GM13977 (cell line): Measurements from ENCODE around the gene MGMT.

Experiments used
- DNase-seq: peaks from one replicate; pipeline ENCODE4 v3.0.0; 2012; ENCODE audit warnings: low spot score
- in situ Hi-C: fragments of 300-500 bp; cut with MboI; formaldehyde crosslinking; loops from one replicate; pipeline ENCODE4 v1.12.0; 2022; ENCODE audit warnings: low sequenced_read_pairs, low pct_unique_long_range_greater_than_20kb, mixed read lengths, inconsistent platforms; ENCODE audit not compliant: unreplicated experiment
- TF ChIP-seq, protein P1 (sequence below): IDR thresholded peaks from 2 replicates; pipeline ENCODE4 v1.5.1; 2012; ENCODE audit warnings: mild to moderate bottlenecking, control low read depth; ENCODE audit not compliant: insufficient read depth; ENCODE audit errors: extremely low read depth, missing control alignments

MGMT gene

DNA sequence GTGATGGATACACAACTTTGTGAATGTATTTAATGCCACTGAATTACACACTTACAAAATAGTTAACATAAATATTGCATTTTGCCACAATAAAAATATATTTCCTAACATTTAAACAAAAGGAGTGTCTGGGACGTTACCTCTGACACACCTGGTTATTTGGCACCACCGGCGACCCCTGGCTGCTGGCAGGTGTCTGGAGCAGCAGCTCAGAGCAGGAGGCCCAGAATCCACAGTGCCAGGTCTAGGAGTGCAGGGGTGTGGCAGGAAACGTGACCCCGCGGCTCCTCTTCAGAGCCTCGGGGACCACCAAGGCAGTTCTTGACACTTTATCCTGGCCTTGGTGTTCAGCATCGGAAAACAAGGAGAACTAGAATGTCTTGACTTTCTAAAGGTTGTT lies 46.3 kb downstream of the MGMT start:
- TF ChIP-seq, protein P1, sequence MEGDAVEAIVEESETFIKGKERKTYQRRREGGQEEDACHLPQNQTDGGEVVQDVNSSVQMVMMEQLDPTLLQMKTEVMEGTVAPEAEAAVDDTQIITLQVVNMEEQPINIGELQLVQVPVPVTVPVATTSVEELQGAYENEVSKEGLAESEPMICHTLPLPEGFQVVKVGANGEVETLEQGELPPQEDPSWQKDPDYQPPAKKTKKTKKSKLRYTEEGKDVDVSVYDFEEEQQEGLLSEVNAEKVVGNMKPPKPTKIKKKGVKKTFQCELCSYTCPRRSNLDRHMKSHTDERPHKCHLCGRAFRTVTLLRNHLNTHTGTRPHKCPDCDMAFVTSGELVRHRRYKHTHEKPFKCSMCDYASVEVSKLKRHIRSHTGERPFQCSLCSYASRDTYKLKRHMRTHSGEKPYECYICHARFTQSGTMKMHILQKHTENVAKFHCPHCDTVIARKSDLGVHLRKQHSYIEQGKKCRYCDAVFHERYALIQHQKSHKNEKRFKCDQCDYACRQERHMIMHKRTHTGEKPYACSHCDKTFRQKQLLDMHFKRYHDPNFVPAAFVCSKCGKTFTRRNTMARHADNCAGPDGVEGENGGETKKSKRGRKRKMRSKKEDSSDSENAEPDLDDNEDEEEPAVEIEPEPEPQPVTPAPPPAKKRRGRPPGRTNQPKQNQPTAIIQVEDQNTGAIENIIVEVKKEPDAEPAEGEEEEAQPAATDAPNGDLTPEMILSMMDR, result no peak
- no peak for DNase-seq
- in situ Hi-C loops, result no loop called here

DNA sequence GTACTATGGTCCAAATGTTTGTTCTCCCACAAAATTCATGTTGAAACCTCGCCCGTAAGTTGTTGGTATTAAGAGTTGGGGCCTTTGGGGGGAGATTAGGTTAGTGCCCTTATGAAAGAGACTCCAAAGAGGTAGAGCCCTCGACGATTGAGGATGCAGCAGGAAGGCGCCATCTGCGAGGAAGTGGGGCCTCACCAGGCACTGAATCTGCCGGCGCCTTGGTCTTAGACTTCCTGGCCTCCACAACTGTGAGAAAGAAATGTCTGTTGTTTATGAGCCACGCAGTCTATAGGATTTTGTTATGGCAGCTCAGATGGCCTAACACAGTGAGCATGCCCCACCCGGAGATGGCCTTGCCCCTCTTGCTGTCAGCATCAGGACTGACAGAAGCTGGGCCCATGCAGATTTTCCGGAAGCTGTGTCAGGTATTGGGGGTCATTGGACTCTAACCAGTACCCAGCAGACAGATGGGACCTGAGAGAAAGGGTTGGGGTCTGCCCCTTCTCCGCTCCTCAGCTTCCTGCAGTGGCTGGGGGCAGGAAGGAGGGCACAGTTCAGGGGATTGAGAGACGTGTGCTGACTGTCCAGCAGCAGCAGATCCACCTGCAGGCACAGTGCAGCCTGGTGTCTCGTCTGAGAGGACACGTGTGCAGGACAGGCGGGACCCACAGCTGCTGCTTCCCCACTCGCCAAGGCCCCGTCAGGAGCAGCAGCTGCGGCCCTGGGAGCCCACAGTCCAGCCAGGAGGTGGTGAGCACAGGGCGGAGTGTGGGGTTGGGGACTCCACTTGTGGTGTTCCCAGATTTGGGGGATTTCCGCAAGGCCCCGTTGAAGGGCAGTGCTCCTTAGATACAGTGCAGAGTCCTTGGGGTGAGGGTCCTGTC lies 47.8 kb downstream of the MGMT start:
- in situ Hi-C loops, result no loop called here

DNA sequence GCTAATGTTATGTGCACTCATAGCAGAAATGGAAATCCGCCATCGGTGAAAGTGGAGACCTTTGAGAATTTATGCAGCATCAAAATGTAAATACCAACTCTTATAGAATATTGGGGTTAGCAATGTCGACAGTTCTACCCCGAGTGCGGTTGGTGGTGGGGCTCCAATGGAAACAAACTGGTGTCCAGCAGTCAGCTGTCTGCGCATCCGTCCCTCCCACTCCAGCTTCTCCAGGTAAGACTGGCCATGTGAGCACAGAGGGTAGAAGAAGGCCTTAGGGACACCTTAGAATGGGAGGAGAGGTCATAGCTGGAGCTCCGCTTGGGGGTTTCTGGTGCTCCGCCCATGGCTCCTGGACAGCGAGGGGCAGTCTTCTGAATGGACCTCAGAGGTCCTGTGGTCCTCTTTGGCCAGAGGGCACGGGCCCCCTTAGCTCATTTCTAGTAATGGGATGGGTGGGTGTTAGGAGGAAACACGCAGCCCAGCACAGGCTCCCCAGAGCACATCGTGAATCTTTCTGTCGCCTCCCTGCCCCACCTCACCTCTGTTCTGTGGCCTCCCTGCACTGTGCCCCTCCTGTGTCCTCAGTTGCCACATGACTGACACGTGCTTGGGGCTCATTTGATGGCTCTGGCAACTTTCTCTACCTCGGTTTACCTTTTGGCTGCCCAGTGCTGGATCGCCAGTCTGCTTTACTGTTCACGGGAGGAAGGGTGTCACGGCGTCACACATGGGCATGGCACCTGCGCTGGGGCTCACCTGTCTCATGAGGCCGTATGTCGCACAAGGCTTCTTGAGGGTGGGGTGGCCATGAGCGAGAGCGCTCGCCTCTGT lies 50.0 kb downstream of the MGMT start:
- no peak for DNase-seq
- in situ Hi-C loops, result no loop called here
- TF ChIP-seq, protein P1, result no peak

More for the DNA sequence above, 47.8 kb downstream of the MGMT start:
- TF ChIP-seq, protein P1, result no peak
- no peak for DNase-seq

DNA sequence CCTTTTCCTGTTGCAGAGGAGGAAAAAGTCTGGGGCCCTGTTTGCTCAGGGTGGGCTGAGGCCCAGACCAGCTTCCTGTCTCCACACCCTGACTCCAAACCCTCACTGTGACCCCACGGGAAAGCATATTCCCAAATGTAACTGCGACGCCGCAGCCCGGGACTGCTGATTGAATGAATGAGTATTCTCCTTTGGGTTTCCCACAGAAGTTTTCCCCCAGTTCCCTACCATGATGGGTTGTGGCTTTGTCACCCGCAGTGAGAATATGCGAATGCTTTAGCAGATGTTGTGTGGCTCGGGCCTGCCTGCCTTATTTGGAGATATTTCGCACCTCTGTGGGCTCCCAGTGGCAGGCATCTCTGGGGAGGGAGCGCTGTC lies 50.6 kb downstream of the MGMT start:
- TF ChIP-seq, protein P1, result no peak
- in situ Hi-C loops, result no loop called here

DNA sequence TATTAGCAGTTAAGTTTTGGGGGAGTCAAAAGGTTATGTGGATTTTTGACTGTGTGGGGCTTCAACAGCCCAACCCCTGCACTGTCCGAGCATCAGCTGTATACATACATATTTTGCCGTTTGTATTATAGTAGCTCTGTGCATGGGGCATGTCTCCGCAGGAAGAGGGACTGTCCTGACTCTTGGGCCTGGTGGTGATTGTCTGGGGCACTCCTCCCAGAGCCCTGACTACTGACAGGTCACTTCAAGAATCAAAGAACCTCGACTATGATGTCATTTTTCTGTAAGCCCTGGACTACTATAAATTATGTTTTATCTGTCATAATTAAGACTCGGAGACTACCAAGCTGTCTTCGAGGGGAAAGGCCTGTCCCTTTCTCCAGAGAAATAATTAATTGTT lies 51.8 kb downstream of the MGMT start:
- DNase-seq, result no peak
- in situ Hi-C loops, result no loop called here
- TF ChIP-seq, protein P1, result no peak

More for the DNA sequence above, 50.6 kb downstream of the MGMT start:
- DNase-seq, result no peak

DNA sequence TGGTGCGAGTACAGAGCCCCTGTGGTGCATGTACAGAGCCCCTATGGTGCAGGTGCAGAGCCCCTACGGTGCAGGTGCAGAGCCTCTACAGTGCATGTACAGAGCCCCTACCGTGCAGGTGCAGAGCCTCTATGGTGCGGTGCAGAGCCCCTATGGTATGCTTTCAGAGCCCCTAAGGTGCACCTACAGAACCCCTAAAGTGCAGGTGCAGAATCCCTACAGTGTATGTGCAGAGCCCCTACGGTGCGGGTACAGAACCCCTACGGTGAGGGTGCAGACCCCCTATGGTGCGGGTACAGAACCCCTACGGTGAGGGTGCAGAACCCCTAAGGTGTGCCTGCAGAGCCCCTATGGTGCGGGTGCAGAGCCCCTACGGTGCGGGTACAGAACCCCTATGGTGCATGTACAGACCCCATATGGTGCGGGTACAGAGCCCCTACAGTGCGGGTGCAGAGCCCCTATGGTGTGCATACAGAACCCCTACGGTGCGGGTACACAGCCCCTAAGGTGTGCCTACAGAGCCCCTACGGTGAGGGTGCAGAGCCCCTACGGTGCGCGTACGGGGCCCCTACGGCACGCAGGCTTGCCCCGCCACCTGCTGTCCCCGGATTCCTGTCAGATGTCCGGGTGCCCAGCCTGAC lies 53.5 kb downstream of the MGMT start:
- TF ChIP-seq, protein P1, result no peak
- no peak for DNase-seq
- in situ Hi-C loops, result no loop called here
